H1 (cell line): ENCODE results near the gene PARD6A. TPM values are rescaled to one million over a fixed set of nuclear protein-coding genes. Genes with fewer than 3 reads are reported as not detected.

ENCODE experiments used
- TAF7 ChIP-seq: optimal IDR thresholded peaks from 2 replicates; pipeline ENCODE3; 2011; ENCODE audit warnings: low read depth, mild to moderate bottlenecking, inconsistent platforms, low read length, moderate library complexity, borderline replicate concordance
- polyA plus RNA-seq, 7 experiments: library from polyadenylated mRNA; depleted of rRNA in 3 of 7; stranded (reverse) in 5 of 7; unstranded in 2 of 7; fragments of >200 nt in 5 of 7; fragments of 200-250 nt in 2 of 7; gene quantifications; 1 replicate in 5 of 7; 2 replicates in 1 of 7; 4 replicates in 1 of 7; pipeline versions ENCODE4 v1.2.1 to v1.2.3, GENCODE V29; 2011 to 2013; ENCODE audit warnings: missing spikeins in 2 of 7, mixed read lengths in 2 of 7
- total RNA-seq: library from RNA; stranded (reverse); fragmentation: NEBNext Ultra II Directional; extraction: Animal tissue kit (Norgen Biotek cat#: 25700); gene quantifications from 2 replicates; pipeline ENCODE4 v1.2.1, GENCODE V29; 2021

The PARD6A gene
- total and polyA plus RNA-seq, 2 of the 8 experiments (the other 6 are each of a cell fraction or from before 2014, with no cell fraction given), result 15.1 to 21.8 TPM

GRCh38 chr16:67694611-67695010 lies 33.9 kb downstream of the PARD6A start (continued):
- TF ChIP-seq TAF7, result no peak
